ENCODE measurements around the gene NRCAM. TPM values are rescaled to one million over a fixed set of nuclear protein-coding genes. Genes with fewer than 3 reads are reported as not detected.

Gene NRCAM
- total and polyA plus RNA-seq, 2 of the 8 experiments (the other 6 are each of a cell fraction or from before 2014, with no cell fraction given), result 2.7 to 3.8 TPM

GRCh38 chr7:108340856-108341411, 115.3 kb downstream of the NRCAM start:
- no peak overlapping the region for H4K91ac ChIP-seq (replicated peaks; ENCODE audit: insufficient read length, low read length)
- no peaks in the 10 kb centered on the region for H3K27me3 ChIP-seq (replicated peaks in 1 of 4; ENCODE audit: control insufficient read depth in 3 of 4, extremely low read depth in 1 of 4, insufficient read depth in 3 of 4, low read length in 3 of 4)
- H3K23me2 ChIP-seq (ENCODE audit: low read depth, low read length), result no peaks in the 10 kb centered on the region
- H3K4ac ChIP-seq (replicated peaks; ENCODE audit: insufficient read length, low read depth, low read length), result no peak overlapping the region
- CTCF ChIA-PET (ENCODE audit: partially characterized antibody), result no interaction called here
- H3K18ac ChIP-seq (ENCODE audit: extremely low read depth, low read length), result no peak overlapping the region
- H2BK120ac ChIP-seq (replicated peaks; ENCODE audit: low read depth, low read length), result no peak overlapping the region
- H3K9ac ChIP-seq (replicated peaks in 1 of 4; ENCODE audit: extremely low read depth in 1 of 4, low read depth in 3 of 4, low read length in 3 of 4), result no peak overlapping the region
- H4K5ac ChIP-seq (ENCODE audit: insufficient read length, low read depth, low read length), result no peak overlapping the region
- H3K4me3 ChIP-seq (ENCODE audit: extremely low read depth in 1 of 4, insufficient read depth in 2 of 4, low read depth in 3 of 4, low read length in 4 of 4), result no peak overlapping the region
- H2BK12ac ChIP-seq (ENCODE audit: low read depth, low read length), result no peak overlapping the region
- no peak overlapping the region for H3K4me2 ChIP-seq (ENCODE audit: insufficient read depth in 1 of 2, low read depth in 2 of 2, low read length in 2 of 2)
- WGBS, 2 experiments (ENCODE audit: extremely low coverage in 1 of 2, insufficient coverage in 1 of 2, insufficient read length in 1 of 2, insufficient replicate concordance in 2 of 2, low coverage in 1 of 2, low lambda C conversion rate in 2 of 2, missing lambda C conversion rate in 1 of 2), result 91% methylated on average over 9 of the region's 9 CpGs; no CpG with 5 or more reads in 1 of the 2 experiments
- POLR2A ChIA-PET (ENCODE audit: partially characterized antibody), result no interaction called here
- H3K79me1 ChIP-seq (ENCODE audit: low read depth, low read length), result no peaks in the 10 kb centered on the region
- H2BK5ac ChIP-seq (ENCODE audit: low read depth, low read length), result no peak overlapping the region
- H2BK15ac ChIP-seq (ENCODE audit: low read length), result no peak overlapping the region
- H3K4me1 ChIP-seq (replicated peaks in 1 of 4; ENCODE audit: control insufficient read depth in 3 of 4, insufficient read depth in 4 of 4, low read length in 3 of 4), result peaks cover 0 to 5% (median 2%) of the 10 kb centered on the region in 4 experiments; a peak in 3 of 7 replicates
- DNase-seq (ENCODE audit: low read depth in 1 of 2, low spot score in 2 of 2) (no peak), FAIRE-seq (no peak)
- H2AK5ac ChIP-seq (ENCODE audit: low read depth, low read length), result no peak overlapping the region
- no peaks in the 10 kb centered on the region for H3K36me3 ChIP-seq (ENCODE audit: control insufficient read depth in 2 of 4, insufficient read depth in 4 of 4, low read length in 3 of 4)
- H3K14ac ChIP-seq (ENCODE audit: insufficient read length), result no peak overlapping the region
- no peak overlapping the region for H2AFZ ChIP-seq (ENCODE audit: low read length)
- H4K20me1 ChIP-seq (replicated peaks in 1 of 2; ENCODE audit: control insufficient read depth in 1 of 2, insufficient read depth in 2 of 2, low read length in 2 of 2), result no peaks in the 10 kb centered on the region
- no peak overlapping the region for H2BK20ac ChIP-seq (ENCODE audit: low read length)
- no peak overlapping the region for H3K27ac ChIP-seq (ENCODE audit: low read depth, low read length)
- no peak overlapping the region for H4K8ac ChIP-seq (ENCODE audit: extremely low read depth, insufficient read depth, low read length)
- H3K9me3 ChIP-seq (ENCODE audit: insufficient read depth in 2 of 2, low read depth in 1 of 2, low read length in 1 of 2), result no peaks in the 10 kb centered on the region
- no peak for TF ChIP-seq TCF12 (IDR thresholded peaks at IDR 0.05; ENCODE audit: low read depth, low read length)
- TF ChIP-seq YY1 (IDR thresholded peaks at IDR 0.05; ENCODE audit: low read depth, low read length), result no peak
- TF ChIP-seq CHD2 (IDR thresholded peaks at IDR 0.05; ENCODE audit: low read length), result no peak
- TF ChIP-seq BCL11A (IDR thresholded peaks at IDR 0.05; ENCODE audit: low read depth in 2 of 2, low read length in 2 of 2), result no peak
- TF ChIP-seq GTF2F1 (IDR thresholded peaks at IDR 0.05; ENCODE audit: borderline replicate concordance, low read depth, low read length), result no peak
- TF ChIP-seq RNF2 (IDR thresholded peaks at IDR 0.05; ENCODE audit: borderline replicate concordance, low read depth, low read length, missing control alignments, poor library complexity, severe bottlenecking), result no peak
- no peak for TF ChIP-seq TAF7 (optimal IDR thresholded peaks at IDR 0.05; ENCODE audit: borderline replicate concordance, low read depth, low read length)
- no peak overlapping the region for H3K23ac ChIP-seq (ENCODE audit: insufficient read length)
- no peaks in the 10 kb centered on the region for H3K79me2 ChIP-seq (ENCODE audit: control insufficient read depth in 1 of 2, insufficient read depth in 2 of 2, low read length in 2 of 2)
- no peak overlapping the region for H3K56ac ChIP-seq (replicated peaks; ENCODE audit: insufficient read length, low read depth, low read length)

Measured in H1 (cell line).